ENCODE measurements around the gene GNAI1.

The GNAI1 gene

GRCh38 chr7:80240265-80241025 is 105.8 kb downstream of the GNAI1 start:
- H3K36me3 ChIP-seq (ENCODE audit: control insufficient read depth in 1 of 2, insufficient read depth in 2 of 2, low read length in 2 of 2) = no peaks in the 10 kb centered on the region
- H3K27ac ChIP-seq (ENCODE audit: low read length) = no peak overlapping the region
- no peaks in the 10 kb centered on the region for H3K27me3 ChIP-seq (ENCODE audit: low read depth, low read length)
- H3K4me3 ChIP-seq (ENCODE audit: low read depth in 1 of 2, low read length in 2 of 2) = no peak overlapping the region
- peaks cover 0 to 9% of the 10 kb centered on the region in 2 donors for H3K4me1 ChIP-seq (ENCODE audit: control insufficient read depth in 1 of 2, insufficient read depth in 2 of 2, low read length in 2 of 2)
- H3K9me3 ChIP-seq (ENCODE audit: control insufficient read depth in 1 of 2, low read length in 2 of 2) = no peaks in the 10 kb centered on the region

GRCh38 chr7:80241671-80242070 is 107.0 kb downstream of the GNAI1 start:
- H3K4me3 ChIP-seq (ENCODE audit: low read depth in 1 of 2, low read length in 2 of 2) = no peak overlapping the region
- H3K36me3 ChIP-seq (ENCODE audit: control insufficient read depth in 1 of 2, insufficient read depth in 2 of 2, low read length in 2 of 2) = no peaks in the 10 kb centered on the region
- H3K4me1 ChIP-seq (ENCODE audit: control insufficient read depth in 1 of 2, insufficient read depth in 2 of 2, low read length in 2 of 2) = peaks cover 0 to 9% of the 10 kb centered on the region in 2 donors
- no peak overlapping the region for H3K27ac ChIP-seq (ENCODE audit: low read length)
- H3K27me3 ChIP-seq (ENCODE audit: low read depth, low read length) = no peaks in the 10 kb centered on the region
- no peaks in the 10 kb centered on the region for H3K9me3 ChIP-seq (ENCODE audit: control insufficient read depth in 1 of 2, low read length in 2 of 2)

- Histone ChIP-seq H3K9me3 (ENCODE audit: control insufficient read depth in 1 of 2, low read length in 2 of 2) (no peaks in the 10 kb centered on the region), H3K4me3 (ENCODE audit: low read depth in 1 of 2, low read length in 2 of 2) (no peak overlapping the region), H3K36me3 (ENCODE audit: control insufficient read depth in 1 of 2, insufficient read depth in 2 of 2, low read length in 2 of 2) (no peaks in the 10 kb centered on the region), H3K27ac (ENCODE audit: low read length) (no peak overlapping the region), H3K27me3 (ENCODE audit: low read depth, low read length) (no peaks in the 10 kb centered on the region), H3K4me1 (ENCODE audit: control insufficient read depth in 1 of 2, insufficient read depth in 2 of 2, low read length in 2 of 2) (peaks cover 0 to 9% of the 10 kb centered on the region in 2 donors)
Measured at GRCh38 chr7:80243425-80243824, 108.8 kb downstream of the GNAI1 start.

- no peak overlapping the region for H3K27ac ChIP-seq (ENCODE audit: low read length)
- no peaks in the 10 kb centered on the region for H3K27me3 ChIP-seq (ENCODE audit: low read depth, low read length)
- no peaks in the 10 kb centered on the region for H3K9me3 ChIP-seq (ENCODE audit: control insufficient read depth in 1 of 2, low read length in 2 of 2)
- no peaks in the 10 kb centered on the region for H3K36me3 ChIP-seq (ENCODE audit: control insufficient read depth in 1 of 2, insufficient read depth in 2 of 2, low read length in 2 of 2)
- H3K4me3 ChIP-seq (ENCODE audit: low read depth in 1 of 2, low read length in 2 of 2) = no peak overlapping the region
- H3K4me1 ChIP-seq (ENCODE audit: control insufficient read depth in 1 of 2, insufficient read depth in 2 of 2, low read length in 2 of 2) = peaks cover 0 to 9% of the 10 kb centered on the region in 2 donors
Measured at GRCh38 chr7:80244206-80244916, 109.7 kb downstream of the GNAI1 start.

- Histone ChIP-seq H3K27ac (ENCODE audit: low read length) (no peak overlapping the region), H3K27me3 (ENCODE audit: low read depth, low read length) (no peaks in the 10 kb centered on the region), H3K4me3 (ENCODE audit: low read depth in 1 of 2, low read length in 2 of 2) (no peak overlapping the region), H3K4me1 (ENCODE audit: control insufficient read depth in 1 of 2, insufficient read depth in 2 of 2, low read length in 2 of 2) (peaks cover 0 to 9% of the 10 kb centered on the region in 2 donors), H3K36me3 (ENCODE audit: control insufficient read depth in 1 of 2, insufficient read depth in 2 of 2, low read length in 2 of 2) (no peaks in the 10 kb centered on the region), H3K9me3 (ENCODE audit: control insufficient read depth in 1 of 2, low read length in 2 of 2) (no peaks in the 10 kb centered on the region)
Measured at GRCh38 chr7:80247144-80247543, 112.5 kb downstream of the GNAI1 start.

GRCh38 chr7:80247891-80248290 is 113.3 kb downstream of the GNAI1 start:
- Histone ChIP-seq H3K27me3 (ENCODE audit: low read depth, low read length) (no peaks in the 10 kb centered on the region), H3K27ac (ENCODE audit: low read length) (no peak overlapping the region), H3K4me1 (ENCODE audit: control insufficient read depth in 1 of 2, insufficient read depth in 2 of 2, low read length in 2 of 2) (peaks cover 0 to 9% of the 10 kb centered on the region in 2 donors), H3K9me3 (ENCODE audit: control insufficient read depth in 1 of 2, low read length in 2 of 2) (no peaks in the 10 kb centered on the region), H3K4me3 (ENCODE audit: low read depth in 1 of 2, low read length in 2 of 2) (no peak overlapping the region), H3K36me3 (ENCODE audit: control insufficient read depth in 1 of 2, insufficient read depth in 2 of 2, low read length in 2 of 2) (no peaks in the 10 kb centered on the region)

- Histone ChIP-seq H3K36me3 (ENCODE audit: control insufficient read depth in 1 of 2, insufficient read depth in 2 of 2, low read length in 2 of 2) (no peaks in the 10 kb centered on the region), H3K27ac (ENCODE audit: low read length) (no peak overlapping the region)
Measured at GRCh38 chr7:80249184-80249583, 114.6 kb downstream of the GNAI1 start.

GRCh38 chr7:80249619-80250295 is 115.1 kb downstream of the GNAI1 start:
- Histone ChIP-seq H3K4me3 (ENCODE audit: low read depth in 1 of 2, low read length in 2 of 2) (no peak overlapping the region), H3K4me1 (ENCODE audit: control insufficient read depth in 1 of 2, insufficient read depth in 2 of 2, low read length in 2 of 2) (peaks cover 0 to 7% of the 10 kb centered on the region in 2 donors), H3K27me3 (ENCODE audit: low read depth, low read length) (no peaks in the 10 kb centered on the region), H3K36me3 (ENCODE audit: control insufficient read depth in 1 of 2, insufficient read depth in 2 of 2, low read length in 2 of 2) (no peaks in the 10 kb centered on the region), H3K27ac (ENCODE audit: low read length) (no peak overlapping the region), H3K9me3 (ENCODE audit: control insufficient read depth in 1 of 2, low read length in 2 of 2) (no peaks in the 10 kb centered on the region)

More at GRCh38 chr7:80249184-80249583, 114.6 kb downstream of the GNAI1 start:
- no peaks in the 10 kb centered on the region for H3K9me3 ChIP-seq (ENCODE audit: control insufficient read depth in 1 of 2, low read length in 2 of 2)
- H3K4me1 ChIP-seq (ENCODE audit: control insufficient read depth in 1 of 2, insufficient read depth in 2 of 2, low read length in 2 of 2) = peaks cover 0 to 9% of the 10 kb centered on the region in 2 donors
- H3K27me3 ChIP-seq (ENCODE audit: low read depth, low read length) = no peaks in the 10 kb centered on the region
- H3K4me3 ChIP-seq (ENCODE audit: low read depth in 1 of 2, low read length in 2 of 2) = no peak overlapping the region

GRCh38 chr7:80253237-80253636 is 118.6 kb downstream of the GNAI1 start:
- Histone ChIP-seq H3K27ac (ENCODE audit: low read length) (no peak overlapping the region), H3K9me3 (ENCODE audit: control insufficient read depth in 1 of 2, low read length in 2 of 2) (no peaks in the 10 kb centered on the region), H3K36me3 (ENCODE audit: control insufficient read depth in 1 of 2, insufficient read depth in 2 of 2, low read length in 2 of 2) (no peaks in the 10 kb centered on the region), H3K4me3 (ENCODE audit: low read depth in 1 of 2, low read length in 2 of 2) (no peak overlapping the region), H3K4me1 (ENCODE audit: control insufficient read depth in 1 of 2, insufficient read depth in 2 of 2, low read length in 2 of 2) (no peaks in the 10 kb centered on the region), H3K27me3 (ENCODE audit: low read depth, low read length) (no peaks in the 10 kb centered on the region)

GRCh38 chr7:80253653-80254052 is 119.0 kb downstream of the GNAI1 start:
- Histone ChIP-seq H3K4me3 (ENCODE audit: low read depth in 1 of 2, low read length in 2 of 2) (no peak overlapping the region), H3K27me3 (ENCODE audit: low read depth, low read length) (no peaks in the 10 kb centered on the region), H3K27ac (ENCODE audit: low read length) (no peak overlapping the region), H3K9me3 (ENCODE audit: control insufficient read depth in 1 of 2, low read length in 2 of 2) (no peaks in the 10 kb centered on the region), H3K36me3 (ENCODE audit: control insufficient read depth in 1 of 2, insufficient read depth in 2 of 2, low read length in 2 of 2) (no peaks in the 10 kb centered on the region), H3K4me1 (ENCODE audit: control insufficient read depth in 1 of 2, insufficient read depth in 2 of 2, low read length in 2 of 2) (no peaks in the 10 kb centered on the region)

GRCh38 chr7:80255656-80256055 is 121.0 kb downstream of the GNAI1 start:
- Histone ChIP-seq H3K36me3 (ENCODE audit: control insufficient read depth in 1 of 2, insufficient read depth in 2 of 2, low read length in 2 of 2) (no peaks in the 10 kb centered on the region), H3K9me3 (ENCODE audit: control insufficient read depth in 1 of 2, low read length in 2 of 2) (no peaks in the 10 kb centered on the region), H3K4me1 (ENCODE audit: control insufficient read depth in 1 of 2, insufficient read depth in 2 of 2, low read length in 2 of 2) (no peaks in the 10 kb centered on the region), H3K4me3 (ENCODE audit: low read depth in 1 of 2, low read length in 2 of 2) (no peak overlapping the region), H3K27me3 (ENCODE audit: low read depth, low read length) (no peaks in the 10 kb centered on the region), H3K27ac (ENCODE audit: low read length) (no peak overlapping the region)
